Glomerular visceral epithelial cell (primary cell): ENCODE results near the gene BBS2.

Source experiments
- DNase-seq: peaks from one replicate; pipeline ENCODE4 v3.0.0-alpha.2; 2016; ENCODE audit errors: extremely low spot score

Gene BBS2

GRCh38 chr16:56519459-56520250 is at the start of gene BBS2:
BBS2 (minus strand) TSS chr16:56520024; CDS start chr16:56519862, 162 bp downstream.
- peak; percentile 84 for DNase-seq

GRCh38 chr16:56564793-56565477 is 45.1 kb upstream of the BBS2 start, which contains the start of gene MT4:
MT4 (plus strand) TSS chr16:56565073; CDS start chr16:56565129, 56 bp downstream.
- DNase-seq = no peak

GRCh38 chr16:56561126-56561525 is 41.3 kb upstream of the BBS2 start:
- no peak for DNase-seq

- no peak for DNase-seq
Observed at GRCh38 chr16:56560447-56560846, 40.6 kb upstream of the BBS2 start.

GRCh38 chr16:56559109-56559508 is 39.3 kb upstream of the BBS2 start:
- DNase-seq = no peak

- DNase-seq = peak; percentile 67
Observed at GRCh38 chr16:56558024-56558747, 38.4 kb upstream of the BBS2 start.

GRCh38 chr16:56554441-56554840 is 34.6 kb upstream of the BBS2 start:
- DNase-seq = no peak

- DNase-seq = no peak
Observed at GRCh38 chr16:56551796-56552738, 32.2 kb upstream of the BBS2 start.

GRCh38 chr16:56549744-56550385 is 30.0 kb upstream of the BBS2 start:
- no peak for DNase-seq

GRCh38 chr16:56549161-56549560 is 29.3 kb upstream of the BBS2 start:
- no peak for DNase-seq

GRCh38 chr16:56547949-56548567 is 28.2 kb upstream of the BBS2 start:
- DNase-seq = no peak

- DNase-seq = no peak
Observed at GRCh38 chr16:56547120-56547948, 27.5 kb upstream of the BBS2 start.

GRCh38 chr16:56542039-56542438 is 22.2 kb upstream of the BBS2 start:
- DNase-seq = no peak

- no peak for DNase-seq
Observed at GRCh38 chr16:56539656-56540055, 19.8 kb upstream of the BBS2 start.

GRCh38 chr16:56538331-56538730 is 18.5 kb upstream of the BBS2 start:
- no peak for DNase-seq

GRCh38 chr16:56534847-56535383 is 15.1 kb upstream of the BBS2 start:
- DNase-seq = no peak

GRCh38 chr16:56532714-56533113 is 12.9 kb upstream of the BBS2 start:
- DNase-seq = no peak

- DNase-seq = no peak
Observed at GRCh38 chr16:56530872-56531271, 11.0 kb upstream of the BBS2 start.

GRCh38 chr16:56525236-56525635 is 5.4 kb upstream of the BBS2 start:
- peak; percentile 4 for DNase-seq
